Small intestine (tissue), 7 donors: Measurements from ENCODE around the gene SNRPA1. TPM values are rescaled to one million over a fixed set of nuclear protein-coding genes. Genes with fewer than 3 reads are reported as not detected.
A peak's percentile ranks its signal among the peaks of the same experiment; 100 is the strongest.

ENCODE experiments used
- DNase-seq, 2 donors: peaks; one replicate each; pipeline versions ENCODE4 v3.0.0 to v3.0.0-alpha.2; 2013
- FAIRE-seq: peaks from 2 replicates; lab custom pipeline; 2012; peaks lifted over from hg19 to GRCh38; lab: Jason Lieb, UNC
- H3K27ac ChIP-seq, 3 donors: one replicate each; pipeline ENCODE4 v1.5.1; 2013; ENCODE audit warnings: low read length in 2 of 3, mild to moderate bottlenecking in 2 of 3, control low read depth in 1 of 3, inconsistent platforms in 1 of 3, low read depth in 1 of 3, moderate library complexity in 1 of 3
- H3K27me3 ChIP-seq, 3 donors: one replicate each; pipeline ENCODE4 v1.6.1; 2013; ENCODE audit warnings: low read length in 3 of 3, inconsistent platforms in 1 of 3; ENCODE audit not compliant: control insufficient read depth in 3 of 3, insufficient read depth in 3 of 3
- H3K36me3 ChIP-seq, 3 donors: one replicate each; pipeline ENCODE4 v1.6.1; 2013; ENCODE audit warnings: low read length in 3 of 3, inconsistent platforms in 1 of 3, low read depth in 1 of 3, mild to moderate bottlenecking in 1 of 3, moderate library complexity in 1 of 3; ENCODE audit not compliant: control insufficient read depth in 3 of 3, insufficient read depth in 2 of 3
- H3K4me1 ChIP-seq, 3 donors: one replicate each; pipeline ENCODE4 v1.6.1; 2013; ENCODE audit warnings: low read length in 2 of 3, inconsistent platforms in 1 of 3, low read depth in 1 of 3, mild to moderate bottlenecking in 1 of 3, moderate library complexity in 1 of 3; ENCODE audit not compliant: control insufficient read depth in 3 of 3, insufficient read depth in 2 of 3
- H3K4me3 ChIP-seq, 3 donors: one replicate each; pipeline ENCODE4 v1.5.1; 2013; ENCODE audit warnings: low read length in 3 of 3, control low read depth in 1 of 3, inconsistent platforms in 1 of 3, low read depth in 1 of 3, mild to moderate bottlenecking in 1 of 3, moderate library complexity in 1 of 3
- H3K9me3 ChIP-seq, 2 donors: one replicate each; pipeline ENCODE4 v1.6.1; 2013; ENCODE audit warnings: low read depth in 1 of 2, low read length in 1 of 2; ENCODE audit not compliant: control insufficient read depth in 2 of 2, insufficient read depth in 1 of 2
- WGBS, 3 donors: extraction: QIAGEN DNeasy Blood & Tissue Kit; methylation state at CpG; one replicate each; pipeline ENCODE4 v1.1.7; 2013; 5-methylcytosine and 5-hydroxymethylcytosine counted together
- polyA plus RNA-seq, 4 donors: library from polyadenylated mRNA; stranded (reverse) in 3 of 4; unstranded in 1 of 4; fragments of 200-250 nt in 3 of 4; fragments of 120-200 nt in 1 of 4; gene quantifications; one replicate each; pipeline versions ENCODE4 v1.2.1 to v1.2.3, GENCODE V29; 2013
- donor health status: healthy with polysubstance abuse.
- donor health status: control.
- donor health status: control.
- donor health status: Bipolar disorder and iron deficiency.
- donor health status: healthy.

SNRPA1 gene
- polyA plus RNA-seq, 4 donors = 62.3 to 82.7 (median 73.2) TPM

DNA sequence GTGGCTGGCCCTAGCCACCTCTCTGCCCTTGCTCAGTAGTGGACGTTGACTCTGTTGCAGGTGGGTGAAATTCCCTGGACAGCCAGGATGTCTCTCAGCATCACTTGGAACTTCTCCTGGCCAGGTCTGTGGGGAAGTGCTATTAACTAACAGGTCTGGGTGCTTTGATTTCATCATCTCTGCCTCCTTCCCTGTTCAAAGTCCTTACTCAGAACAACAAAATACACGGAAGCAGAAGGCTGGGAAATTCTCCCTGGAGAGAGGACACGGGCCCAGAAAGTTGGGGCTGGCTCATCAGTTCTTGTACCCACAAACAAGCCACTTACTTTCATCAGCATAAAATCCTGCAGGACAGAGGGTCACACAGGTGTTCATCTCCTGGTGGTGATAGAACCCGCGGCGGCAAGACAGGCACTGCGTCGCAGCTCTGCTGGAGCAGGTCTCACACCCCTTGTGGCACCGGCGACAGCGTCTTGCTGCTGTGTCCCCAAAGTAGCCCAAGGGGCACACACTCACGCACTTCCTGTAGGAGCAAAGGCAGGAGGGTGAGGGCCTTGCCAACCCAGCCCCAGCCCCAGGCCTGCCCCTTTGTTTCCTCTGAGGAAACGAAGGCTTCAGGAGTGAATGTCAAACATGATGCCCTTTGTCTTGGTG lies 29.6 kb upstream of the SNRPA1 start:
- H3K27me3 ChIP-seq = no peaks in the 10 kb centered on the region
- H3K9me3 ChIP-seq = no peaks in the 10 kb centered on the region
- DNase-seq (peak; percentile 82 to 84), FAIRE-seq (no peak)
- peak overlapping the region; percentile 50 to 72 (median 56) for H3K27ac ChIP-seq
- H3K36me3 ChIP-seq = peaks cover 0 to 29% (median 0%) of the 10 kb centered on the region in 3 donors
- peaks cover 0 to 20% (median 0%) of the 10 kb centered on the region in 3 donors for H3K4me1 ChIP-seq
- no peak overlapping the region for H3K4me3 ChIP-seq
- WGBS, 3 donors = 38 to 68% (median 52%) methylated on average over 13 of the region's 13 CpGs

GRCh38 chr15:101323793-101324523 lies 28.9 kb upstream of the SNRPA1 start:
- peak overlapping the region in 2 of 3 donors; percentile 33 to 72 for H3K27ac ChIP-seq
- DNase-seq (peak in 1 of 2 donors; percentile 34), FAIRE-seq (no peak)
- H3K27me3 ChIP-seq = no peaks in the 10 kb centered on the region
- WGBS, 3 donors = 49 to 76% (median 57%) methylated on average over 21 of the region's 21 CpGs
- no peaks in the 10 kb centered on the region for H3K9me3 ChIP-seq
- no peak overlapping the region for H3K4me3 ChIP-seq
- H3K4me1 ChIP-seq = peaks cover 0 to 20% (median 0%) of the 10 kb centered on the region in 3 donors
- peaks cover 0 to 26% (median 0%) of the 10 kb centered on the region in 3 donors for H3K36me3 ChIP-seq

DNA sequence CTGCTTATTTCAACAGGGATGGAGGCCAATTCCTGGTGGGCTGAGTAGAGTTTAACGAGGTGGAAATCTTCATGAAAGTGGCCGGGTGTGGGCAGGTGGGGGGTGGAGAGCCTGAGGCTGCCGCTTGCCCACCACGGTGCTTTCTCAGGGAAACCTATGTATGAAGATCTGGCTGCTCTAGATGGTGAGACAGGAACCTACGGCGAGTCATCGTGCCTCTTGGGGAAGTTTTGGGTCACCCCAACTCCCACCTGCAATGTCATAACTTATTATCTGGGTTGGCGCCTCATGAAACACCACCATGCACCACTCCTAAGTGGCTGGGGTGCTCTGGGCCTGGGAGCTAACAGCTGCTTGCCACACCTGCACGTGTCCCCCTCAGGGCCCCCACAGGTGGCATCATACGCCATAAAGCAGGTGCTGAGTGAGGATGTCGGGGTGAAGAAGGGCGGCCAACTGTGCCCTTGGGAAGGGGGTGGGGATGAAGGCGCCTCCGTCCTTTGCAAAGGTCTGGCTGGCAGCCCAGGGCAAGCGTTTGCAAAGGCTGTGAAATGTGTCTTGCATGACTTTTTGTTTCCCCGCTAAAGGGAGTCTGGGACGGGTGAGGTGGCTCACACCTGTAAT lies 27.9 kb upstream of the SNRPA1 start:
- no peaks in the 10 kb centered on the region for H3K27me3 ChIP-seq
- H3K27ac ChIP-seq = no peak overlapping the region
- no peak for FAIRE-seq
- peaks cover 0 to 20% (median 0%) of the 10 kb centered on the region in 3 donors for H3K4me1 ChIP-seq
- H3K36me3 ChIP-seq = peaks cover 0 to 26% (median 0%) of the 10 kb centered on the region in 3 donors
- H3K4me3 ChIP-seq = no peak overlapping the region
- no peaks in the 10 kb centered on the region for H3K9me3 ChIP-seq
- no peak for DNase-seq
- 73 to 85% (median 84%) methylated on average over 17 of the region's 17 CpGs for WGBS, 3 donors

DNA sequence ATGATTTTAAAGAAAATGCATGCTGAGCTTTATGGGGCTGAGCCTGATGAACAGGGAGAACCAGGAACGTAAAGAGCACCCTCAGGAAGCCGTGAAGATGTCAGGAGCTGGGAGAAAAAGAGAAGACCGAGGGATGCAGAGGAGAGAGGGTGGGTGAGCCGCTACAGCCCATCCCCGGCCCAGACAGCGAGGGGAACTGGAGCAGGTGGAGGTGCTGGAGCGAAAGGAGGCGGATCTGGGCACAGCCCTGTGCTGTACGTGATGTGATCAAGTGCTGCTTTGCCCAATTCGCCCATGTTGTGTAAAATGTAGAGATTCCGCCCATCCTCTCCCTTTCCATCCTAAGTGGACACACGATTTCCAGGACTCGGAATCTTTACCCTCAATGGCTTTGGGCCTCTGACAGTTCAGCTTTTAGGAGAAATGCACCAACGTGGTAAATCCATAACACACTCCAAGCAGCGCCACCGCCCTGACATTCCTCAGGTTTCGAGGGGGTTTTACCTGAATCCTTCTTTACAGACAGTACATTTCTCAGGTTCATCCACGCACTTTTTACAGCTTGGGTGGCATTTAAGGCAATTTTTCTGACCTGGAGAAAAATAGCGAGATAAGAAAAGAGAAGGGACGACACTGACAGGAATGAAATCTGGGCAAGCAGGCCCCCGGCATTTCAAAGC lies 27.1 kb upstream of the SNRPA1 start:
- H3K27ac ChIP-seq = no peak overlapping the region
- H3K36me3 ChIP-seq = peaks cover 0 to 28% (median 0%) of the 10 kb centered on the region in 3 donors
- no peak for DNase-seq
- no peak for FAIRE-seq
- no peaks in the 10 kb centered on the region for H3K9me3 ChIP-seq
- 91 to 94% (median 92%) methylated on average over 21 of the region's 21 CpGs for WGBS, 3 donors
- H3K27me3 ChIP-seq = no peaks in the 10 kb centered on the region
- H3K4me1 ChIP-seq = peaks cover 0 to 20% (median 0%) of the 10 kb centered on the region in 3 donors
- no peak overlapping the region for H3K4me3 ChIP-seq

GRCh38 chr15:101320501-101321052 lies 25.5 kb upstream of the SNRPA1 start:
- Histone ChIP-seq H3K9me3 (no peaks in the 10 kb centered on the region), H3K27me3 (no peaks in the 10 kb centered on the region), H3K4me1 (peaks cover 0 to 19% (median 0%) of the 10 kb centered on the region in 3 donors), H3K4me3 (no peak overlapping the region), H3K27ac (peak overlapping the region in 1 of 3 donors; percentile 15), H3K36me3 (peaks cover 0 to 26% (median 0%) of the 10 kb centered on the region in 3 donors)
- peak; percentile 41 to 60 for DNase-seq
- FAIRE-seq = no peak
- WGBS, 3 donors = 49 to 79% (median 59%) methylated on average over 21 of the region's 21 CpGs

GRCh38 chr15:101318839-101319238 lies 23.8 kb upstream of the SNRPA1 start:
- Histone ChIP-seq H3K36me3 (peaks cover 0 to 30% (median 0%) of the 10 kb centered on the region in 3 donors), H3K4me3 (no peak overlapping the region), H3K9me3 (no peaks in the 10 kb centered on the region), H3K27ac (no peak overlapping the region), H3K4me1 (peaks cover 0 to 3% (median 0%) of the 10 kb centered on the region in 3 donors), H3K27me3 (no peaks in the 10 kb centered on the region)
- DNase-seq (no peak), FAIRE-seq (no peak)
- 66 to 77% (median 73%) methylated on average over 7 of the region's 7 CpGs for WGBS, 3 donors

DNA sequence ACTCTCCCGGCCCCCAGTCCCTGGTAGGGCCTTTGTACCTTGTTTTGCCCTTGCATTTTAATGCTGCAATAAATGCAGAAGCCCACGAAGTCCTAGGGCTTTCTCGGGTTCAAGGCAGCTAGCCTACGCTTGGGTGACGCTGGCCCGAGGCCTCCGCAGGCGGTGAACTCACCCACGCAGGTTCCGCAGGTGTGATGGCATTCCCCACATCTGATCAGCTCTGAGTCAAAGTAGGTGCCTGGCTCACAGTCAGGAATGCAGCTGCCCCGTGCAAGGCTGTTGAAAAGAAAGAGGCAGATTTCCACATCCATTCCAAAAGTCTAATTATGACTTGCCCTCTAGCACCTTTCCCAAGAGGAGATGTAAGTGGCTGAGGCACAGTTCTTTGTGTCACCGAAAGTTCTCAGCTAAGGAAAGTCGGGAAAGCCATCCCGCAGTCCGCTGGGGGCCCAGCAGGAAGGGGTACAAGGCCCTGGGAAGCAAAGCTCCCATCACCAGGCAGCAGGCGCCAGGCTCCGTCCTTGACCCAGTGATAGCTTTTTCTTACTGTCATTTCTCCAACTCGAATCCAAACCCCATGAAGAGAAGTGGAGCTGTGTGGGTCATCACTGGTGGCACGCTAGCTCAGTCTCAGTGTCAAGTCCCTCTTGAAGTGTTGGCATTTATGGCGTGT lies 23.2 kb upstream of the SNRPA1 start:
- no peaks in the 10 kb centered on the region for H3K27me3 ChIP-seq
- H3K9me3 ChIP-seq = no peaks in the 10 kb centered on the region
- peaks cover 0 to 30% (median 0%) of the 10 kb centered on the region in 3 donors for H3K36me3 ChIP-seq
- WGBS, 3 donors = 87 to 90% (median 89%) methylated on average over 20 of the region's 20 CpGs
- DNase-seq (no peak), FAIRE-seq (no peak)
- no peak overlapping the region for H3K27ac ChIP-seq
- H3K4me1 ChIP-seq = no peaks in the 10 kb centered on the region
- H3K4me3 ChIP-seq = no peak overlapping the region
